GM18502 (cell line): ENCODE measurements around the gene MAPK1IP1L.
"Not testable (repeated sequence)": the region's sequence is repeated elsewhere in the genome, so short reads cannot be mapped to it uniquely, and the experiment has no call there.

Experiments used
- ATAC-seq: cut with Tn5 transposase; IDR thresholded peaks from one replicate; pipeline ENCODE4 v1.9.1; 2021; ENCODE audit warnings: mild to moderate bottlenecking; ENCODE audit not compliant: unreplicated experiment, poor library complexity

Gene MAPK1IP1L

DNA sequence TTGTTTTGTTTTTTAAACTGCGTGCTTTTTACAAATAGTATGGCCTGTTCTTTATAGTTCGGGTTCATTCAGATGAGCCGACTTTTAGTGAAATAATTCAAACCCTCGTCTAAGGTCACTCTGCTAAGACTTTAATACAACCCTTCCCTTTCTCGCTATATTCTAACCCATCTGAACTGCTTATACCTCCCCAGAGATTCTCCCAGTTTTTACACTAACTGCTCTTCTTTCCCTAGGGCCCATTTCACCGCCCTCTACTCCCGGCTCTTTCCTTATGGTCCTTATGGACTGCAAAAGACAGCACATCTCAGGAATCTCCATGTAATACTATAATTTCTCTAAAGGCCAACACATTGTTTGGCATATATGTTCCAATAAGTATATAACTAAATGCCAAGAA is 2.1 kb downstream of the MAPK1IP1L start:
- no peak for ATAC-seq

DNA sequence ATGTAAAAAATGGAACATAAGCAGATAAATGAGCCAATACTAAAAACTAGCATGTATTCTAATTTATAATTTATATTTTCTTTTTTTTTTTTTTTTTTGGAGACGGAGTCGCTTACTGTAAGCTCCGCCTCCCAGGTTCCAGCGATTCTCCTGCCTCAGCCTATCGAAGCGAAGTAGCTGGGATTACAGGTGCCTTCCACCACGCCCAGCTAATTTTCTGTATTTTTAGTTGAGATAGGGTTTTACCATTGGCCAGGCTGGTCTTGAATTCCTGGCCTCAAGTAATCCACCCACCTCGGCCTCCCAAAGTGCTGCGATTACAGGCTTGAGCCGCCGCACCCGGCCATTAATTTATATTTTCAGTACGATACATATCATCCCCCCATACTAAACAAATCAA is 2.7 kb downstream of the MAPK1IP1L start:
- ATAC-seq: no peak

DNA sequence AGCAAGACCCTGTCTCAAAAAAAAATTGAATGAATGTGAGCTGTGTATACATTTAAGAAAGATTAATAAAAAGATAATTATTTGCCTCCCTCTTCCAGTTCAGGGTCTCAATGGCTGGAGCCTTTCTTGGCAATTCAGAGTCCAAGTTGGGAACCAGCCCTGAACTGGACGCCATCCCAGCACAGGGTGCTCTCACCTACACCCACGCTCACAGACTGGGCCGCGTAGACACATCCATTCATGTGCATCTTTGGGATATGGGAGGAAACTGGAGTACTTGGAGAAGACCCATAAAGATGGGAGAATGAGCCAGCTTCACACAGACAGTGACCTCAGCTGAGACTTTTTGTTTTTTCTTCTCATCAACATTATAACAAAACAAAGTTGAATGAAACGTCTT is 6.5 kb downstream of the MAPK1IP1L start:
- no peak for ATAC-seq

DNA sequence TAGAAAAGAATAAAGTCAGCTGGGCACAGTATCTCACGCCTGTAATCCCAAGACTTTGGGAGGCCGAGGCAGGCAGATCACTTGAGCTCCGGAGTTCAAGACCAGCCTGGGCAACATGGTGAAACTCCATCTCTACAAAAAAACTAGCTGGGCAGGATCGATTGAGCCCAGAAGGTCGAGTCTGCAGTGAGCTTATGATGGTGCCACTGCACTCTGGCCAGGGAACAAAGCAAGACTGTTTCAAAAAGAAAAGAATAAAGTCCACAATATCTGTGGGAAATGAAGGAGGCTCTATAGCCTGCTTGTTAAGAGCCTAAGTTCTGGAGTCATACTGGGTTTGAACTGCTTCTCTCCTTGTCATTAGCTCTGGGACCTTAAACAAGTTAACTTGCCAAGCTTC is 7.9 kb downstream of the MAPK1IP1L start:
- no peak for ATAC-seq

DNA sequence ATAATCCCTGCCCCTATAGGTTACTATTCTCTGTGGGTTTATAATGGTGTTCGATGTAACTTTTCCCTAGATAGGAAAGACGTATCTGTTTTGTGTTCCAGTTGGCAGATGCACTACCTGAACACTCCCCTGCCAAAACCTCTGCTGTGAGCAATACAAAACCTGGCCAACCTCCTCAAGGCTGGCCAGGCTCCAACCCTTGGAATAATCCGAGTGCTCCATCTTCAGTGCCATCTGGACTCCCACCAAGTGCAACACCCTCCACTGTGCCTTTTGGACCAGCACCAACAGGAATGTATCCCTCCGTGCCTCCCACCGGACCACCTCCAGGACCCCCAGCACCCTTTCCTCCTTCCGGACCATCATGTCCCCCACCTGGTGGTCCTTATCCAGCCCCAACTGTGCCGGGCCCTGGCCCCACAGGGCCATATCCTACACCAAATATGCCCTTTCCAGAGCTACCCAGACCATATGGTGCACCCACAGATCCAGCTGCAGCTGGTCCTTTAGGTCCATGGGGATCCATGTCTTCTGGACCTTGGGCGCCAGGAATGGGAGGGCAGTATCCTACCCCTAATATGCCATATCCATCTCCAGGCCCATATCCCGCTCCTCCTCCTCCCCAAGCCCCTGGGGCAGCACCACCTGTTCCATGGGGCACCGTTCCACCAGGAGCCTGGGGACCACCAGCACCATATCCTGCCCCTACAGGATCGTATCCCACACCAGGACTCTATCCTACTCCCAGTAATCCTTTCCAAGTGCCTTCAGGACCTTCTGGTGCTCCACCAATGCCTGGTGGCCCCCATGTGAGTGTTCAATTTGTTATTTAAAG is 11.3 kb downstream of the MAPK1IP1L start:
- no peak for ATAC-seq

DNA sequence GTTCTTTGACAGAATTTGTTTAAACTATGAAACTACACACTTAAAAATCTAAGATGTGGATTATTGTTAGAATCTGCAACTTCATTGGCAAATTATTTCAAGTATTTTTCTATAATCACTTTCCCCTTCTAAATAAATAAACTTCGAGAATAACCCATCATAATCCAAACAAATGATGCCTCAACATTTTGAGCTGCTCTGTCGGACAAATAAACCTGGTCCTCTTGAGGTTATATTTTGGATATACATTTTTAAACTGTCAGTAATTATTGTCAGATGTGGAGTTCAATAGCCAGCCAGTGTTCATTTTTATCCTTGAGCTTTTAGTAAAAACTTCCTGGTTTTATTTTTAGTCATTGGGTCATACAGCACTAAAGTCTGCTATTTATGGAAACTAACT is 13.4 kb downstream of the MAPK1IP1L start:
- not testable (repeated sequence) for ATAC-seq

DNA sequence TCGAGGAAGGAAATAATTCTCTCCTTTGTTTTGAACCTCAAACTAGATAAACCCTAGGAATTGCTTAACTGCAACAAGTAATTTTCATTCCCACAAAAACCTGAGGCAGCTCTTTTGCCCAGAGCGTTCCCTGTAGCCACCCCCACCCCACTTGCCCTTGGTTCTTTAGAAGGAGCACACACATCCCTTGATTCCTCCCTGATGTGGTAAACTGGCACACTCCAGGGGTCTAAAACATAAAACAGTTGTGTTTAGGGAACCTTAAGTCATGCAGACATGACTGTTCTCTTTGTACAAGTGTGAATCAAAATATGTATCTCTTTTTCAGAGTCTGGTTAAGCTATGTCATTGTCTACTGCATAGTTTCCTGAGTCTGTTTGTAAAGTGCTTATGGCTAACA is 14.0 kb downstream of the MAPK1IP1L start:
- no peak for ATAC-seq

DNA sequence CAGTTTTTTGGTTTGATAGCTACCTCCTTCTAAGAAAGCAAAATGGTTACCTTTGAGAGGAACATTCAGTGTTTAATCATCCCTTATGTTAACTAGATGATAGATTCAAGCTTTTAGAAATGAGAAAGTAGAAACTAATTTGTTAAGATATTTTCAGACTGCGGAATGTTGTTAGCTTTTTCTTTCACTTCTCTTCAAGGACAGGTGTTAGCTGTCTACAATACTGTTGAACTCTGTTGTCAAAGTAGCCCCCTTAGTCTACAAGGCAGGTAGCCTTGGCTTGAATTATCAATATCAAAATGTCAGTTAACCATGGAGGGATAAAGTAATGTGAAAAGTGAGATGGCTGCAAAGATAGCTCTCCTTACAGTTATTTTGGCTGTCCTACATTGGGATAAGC is 14.8 kb downstream of the MAPK1IP1L start:
- no peak for ATAC-seq

DNA sequence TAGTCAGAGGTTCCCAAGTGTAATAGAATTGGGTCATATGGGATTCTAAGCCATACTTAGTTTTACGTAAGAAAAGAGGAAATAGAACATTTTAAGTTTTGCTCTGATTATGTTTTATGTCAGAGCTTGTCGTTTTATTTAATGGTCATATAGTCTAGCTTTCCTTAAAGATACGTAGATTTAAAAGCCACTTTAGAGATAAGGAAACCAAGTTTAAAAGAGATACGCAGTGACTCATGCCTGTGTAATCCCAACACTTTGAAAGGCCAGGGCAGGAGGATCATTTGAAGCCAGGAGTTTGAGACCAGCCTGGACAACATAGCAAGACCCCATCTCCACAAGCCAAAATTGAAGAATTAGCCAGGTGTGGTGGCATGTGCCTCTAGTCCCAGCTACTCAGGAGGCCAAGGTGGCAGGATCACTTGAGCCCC is 19.5 kb downstream of the MAPK1IP1L start:
- ATAC-seq: no peak

DNA sequence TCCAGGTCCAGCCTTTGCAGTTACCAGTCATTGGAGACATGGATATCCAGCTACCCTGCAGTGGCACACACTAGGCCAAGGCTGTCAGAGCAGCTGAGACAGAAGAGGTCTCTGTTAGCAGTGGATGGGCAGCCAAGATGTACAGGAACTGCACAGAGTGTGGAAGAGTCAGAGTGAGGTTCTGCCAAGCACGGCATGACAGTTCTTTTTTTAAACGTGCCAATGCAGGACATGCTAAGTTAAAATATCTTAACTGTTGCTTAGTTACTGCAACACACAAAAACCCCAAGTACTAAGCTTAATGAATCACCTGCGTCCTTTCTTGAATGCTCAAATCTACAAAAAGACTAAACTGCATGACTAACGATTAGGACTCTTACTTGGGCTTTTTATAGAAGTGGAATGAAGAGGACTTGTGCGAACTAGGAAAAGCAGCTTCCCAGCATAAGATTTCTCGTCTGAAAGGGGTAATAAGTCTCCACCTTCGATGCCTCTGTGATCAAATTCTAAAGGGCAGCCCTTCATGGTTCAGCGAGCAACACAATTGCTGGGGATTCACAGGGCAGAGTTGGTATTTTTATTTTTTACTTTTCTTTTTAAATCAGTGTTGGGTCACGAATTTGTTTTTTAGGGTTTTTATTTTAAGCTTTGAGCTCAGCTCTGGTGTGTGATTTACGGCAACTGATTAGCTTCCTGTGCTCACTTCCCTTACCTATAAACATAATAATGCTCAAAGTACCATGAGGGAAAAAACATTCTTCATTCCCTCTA is 20.6 kb downstream of the MAPK1IP1L start:
- ATAC-seq: peak; percentile 44

DNA sequence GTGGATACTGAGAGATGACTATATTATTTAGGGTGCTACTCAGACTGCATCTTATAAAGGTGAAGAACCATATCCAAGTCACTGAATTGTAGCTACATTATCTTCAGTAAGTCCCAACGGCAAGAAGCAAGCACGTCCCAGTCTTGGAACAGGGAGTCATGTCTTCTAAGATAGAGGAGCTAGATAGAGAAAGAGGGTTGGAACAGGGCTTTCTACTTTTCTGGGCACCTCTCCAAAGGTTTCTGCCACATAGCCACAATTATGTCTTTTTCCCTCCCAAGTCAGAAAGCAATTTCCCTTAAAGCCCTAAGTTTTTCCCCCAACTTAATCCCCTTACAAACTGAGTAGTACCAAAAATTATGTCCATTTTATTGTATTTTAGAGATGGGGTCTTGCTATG is 22.4 kb downstream of the MAPK1IP1L start:
- ATAC-seq: no peak

DNA sequence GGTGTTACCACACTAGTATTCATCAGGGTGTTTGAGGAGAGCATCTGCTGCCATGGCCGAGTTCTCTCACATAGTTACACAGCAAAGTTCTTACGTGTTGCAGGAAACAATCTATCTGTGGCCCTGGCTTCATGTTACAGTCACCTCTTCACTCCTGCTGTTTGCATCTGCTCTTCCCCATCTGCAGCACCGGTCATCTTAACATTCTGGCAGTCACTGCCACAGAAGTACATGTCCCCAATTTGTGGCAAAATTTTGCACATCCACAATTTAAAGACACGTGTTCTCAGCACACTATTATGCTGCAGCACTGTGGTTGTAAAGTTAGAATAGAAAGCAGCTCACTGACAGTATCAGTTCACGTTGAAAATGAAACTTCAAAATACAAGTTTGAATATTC is 23.2 kb downstream of the MAPK1IP1L start:
- ATAC-seq: peak; percentile 55

DNA sequence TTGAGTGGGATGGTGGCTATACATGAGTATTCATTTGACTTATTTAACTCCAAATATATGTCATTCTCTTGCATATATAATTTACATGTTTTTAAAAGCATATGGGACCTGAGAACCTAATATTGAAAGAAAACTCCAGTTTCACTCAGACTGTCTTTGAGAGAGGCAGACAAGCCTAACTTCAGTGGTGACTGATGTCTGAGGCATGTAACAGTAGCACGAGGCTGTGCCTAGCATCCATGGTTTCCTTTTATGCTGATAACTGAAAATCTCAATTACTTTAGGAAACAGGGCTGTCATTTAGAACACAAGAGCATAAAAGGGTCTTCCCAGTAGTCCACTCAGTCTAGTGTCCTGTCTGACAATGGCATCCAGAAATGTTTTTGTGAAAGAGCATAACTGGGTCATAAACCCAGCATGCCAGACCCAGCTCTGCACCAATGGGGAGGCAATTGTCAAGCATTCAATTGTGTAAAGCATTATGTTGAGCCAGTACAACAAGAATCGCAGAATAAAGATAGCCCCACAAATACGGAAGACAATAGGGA is 24.3 kb downstream of the MAPK1IP1L start:
- no peak for ATAC-seq

DNA sequence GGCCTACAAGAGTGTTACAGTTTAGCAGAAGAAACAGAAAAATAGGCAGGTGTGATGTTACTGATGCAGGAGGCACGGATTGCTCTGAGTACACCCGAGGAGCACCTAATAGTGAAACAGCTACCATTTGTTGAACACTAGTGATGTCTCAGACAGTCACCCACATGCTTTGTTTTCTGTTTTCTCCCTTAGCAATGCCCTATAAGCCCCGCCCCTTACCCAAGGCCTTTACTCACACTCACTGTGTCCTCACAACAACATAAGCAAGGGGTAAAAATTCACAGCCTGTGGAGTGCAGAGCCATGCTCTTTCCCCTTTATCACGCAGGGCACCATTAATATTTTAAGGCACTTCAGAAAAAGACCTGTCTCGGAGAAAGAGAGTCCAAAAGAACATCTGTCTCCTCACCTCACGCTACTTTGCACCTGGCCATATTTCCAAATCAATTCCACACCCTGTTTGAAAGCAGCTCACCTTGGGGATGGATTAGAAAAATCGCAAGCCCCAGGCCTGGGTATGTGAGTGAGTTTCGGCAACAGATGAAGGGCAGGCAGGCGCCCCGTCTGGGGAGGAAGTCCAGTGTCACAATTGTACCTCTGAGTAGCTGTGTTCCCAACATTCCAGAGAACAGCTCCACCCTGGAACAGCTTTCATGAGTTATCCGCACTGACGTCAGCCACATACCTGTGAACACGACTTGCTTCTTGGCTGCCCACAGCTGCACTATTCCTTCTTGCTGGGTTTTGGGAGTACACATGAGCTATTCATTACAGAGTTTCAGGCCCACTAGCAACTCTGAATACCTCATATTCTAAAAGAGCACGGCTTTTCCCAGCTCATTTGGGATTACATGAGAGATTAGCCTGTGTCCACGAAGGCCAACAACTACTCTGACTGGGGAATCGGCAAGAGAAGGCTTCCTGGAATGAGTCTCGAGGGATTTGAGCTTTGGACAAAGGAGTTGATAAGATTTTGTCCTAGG is 26.0 kb downstream of the MAPK1IP1L start:
- no peak for ATAC-seq

DNA sequence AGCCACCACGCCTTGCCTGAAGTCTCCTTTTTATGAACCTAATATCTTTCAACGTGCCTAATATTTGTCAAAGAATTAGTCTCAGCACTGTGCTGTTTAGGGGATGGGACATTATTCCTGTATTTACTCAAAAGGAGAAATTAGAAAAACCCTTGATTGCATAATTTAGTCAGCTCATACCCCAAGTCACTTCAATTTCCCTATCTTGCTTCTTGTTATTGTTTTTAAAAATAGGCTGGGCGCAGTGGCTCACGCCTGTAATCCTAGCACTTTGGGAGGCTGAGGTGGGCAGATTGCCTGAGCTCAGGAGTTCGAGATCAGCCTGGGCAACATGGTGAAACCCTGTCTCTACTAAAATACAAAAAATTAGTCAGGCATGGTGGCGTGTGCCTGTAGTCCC is 28.5 kb downstream of the MAPK1IP1L start:
- not testable (repeated sequence) for ATAC-seq

DNA sequence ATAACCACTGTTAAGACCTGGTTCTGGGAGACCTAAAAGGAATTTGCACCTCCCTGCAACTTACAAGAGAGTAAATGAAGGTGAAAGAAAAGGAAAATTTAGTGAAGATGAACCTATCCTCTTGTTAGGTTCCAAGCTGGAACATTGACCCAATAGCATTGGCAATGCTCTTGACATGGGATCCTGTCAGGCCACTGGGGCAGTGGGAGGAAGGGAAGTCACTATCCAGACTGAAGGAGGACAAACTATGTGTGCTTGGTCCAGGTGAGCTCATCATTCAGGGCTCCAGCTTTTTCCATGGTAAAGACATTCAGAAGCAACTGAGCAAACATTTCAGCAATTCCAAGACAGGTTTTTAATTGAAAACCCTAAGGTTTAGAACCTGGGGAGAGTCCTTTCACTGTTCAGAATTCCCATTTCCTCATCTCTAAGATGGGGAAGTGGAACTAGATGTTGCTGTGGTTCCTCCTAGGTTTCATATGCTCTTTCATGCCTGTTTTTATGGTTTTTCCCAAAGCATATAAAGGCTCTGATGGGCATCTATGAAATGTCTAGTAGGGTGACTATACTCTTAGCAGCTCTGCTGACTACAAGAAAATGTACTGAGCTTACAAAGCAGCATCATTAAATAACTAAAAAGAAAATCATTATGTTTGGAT is 33.1 kb downstream of the MAPK1IP1L start:
- ATAC-seq: no peak

DNA sequence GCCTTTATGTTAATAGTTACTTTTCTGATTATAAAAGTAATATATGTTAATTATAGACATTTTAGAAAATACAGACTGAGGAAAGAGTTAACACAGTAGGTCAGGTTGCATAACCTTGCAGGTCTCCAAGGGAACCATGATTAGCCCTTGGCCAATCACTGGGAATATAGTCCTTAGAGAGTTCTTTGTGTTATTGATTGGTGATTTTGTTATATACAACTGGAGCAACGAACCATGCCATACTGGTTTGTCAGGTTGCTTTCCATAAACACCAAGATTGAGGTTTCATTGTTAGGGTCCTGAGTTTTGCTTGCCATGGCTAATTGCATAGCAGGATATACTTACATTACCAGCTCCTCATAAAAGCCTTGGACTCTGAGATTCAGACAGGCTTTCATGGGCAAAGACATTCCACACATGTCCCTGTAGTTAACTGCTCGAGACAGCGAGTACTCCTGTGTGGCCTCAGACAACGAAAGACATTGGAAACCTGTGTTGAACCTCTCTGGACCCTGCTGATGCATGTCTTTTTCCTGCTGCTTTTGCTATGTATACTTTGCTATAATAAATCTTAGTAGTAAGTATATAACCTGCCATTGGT is 33.7 kb downstream of the MAPK1IP1L start:
- ATAC-seq: no peak

DNA sequence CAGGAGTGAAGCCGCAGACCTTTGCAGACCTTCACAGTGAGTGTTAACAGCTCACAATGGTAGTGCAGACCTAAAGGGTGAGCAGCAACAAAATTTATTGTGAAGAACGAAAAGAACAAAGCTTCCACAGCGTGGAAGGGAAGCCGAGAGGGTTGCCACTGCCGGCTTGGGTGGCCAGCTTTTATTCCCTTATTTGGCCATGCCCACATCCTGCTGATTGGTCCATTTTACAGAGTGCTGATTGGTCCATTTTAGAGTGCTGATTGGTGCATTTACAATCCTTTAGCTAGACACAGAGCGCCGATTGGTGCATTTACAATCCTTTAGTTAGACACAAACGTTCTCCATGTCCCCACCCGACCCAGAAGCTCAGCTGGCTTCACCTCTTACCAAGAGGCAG is 35.5 kb downstream of the MAPK1IP1L start:
- ATAC-seq: no peak

DNA sequence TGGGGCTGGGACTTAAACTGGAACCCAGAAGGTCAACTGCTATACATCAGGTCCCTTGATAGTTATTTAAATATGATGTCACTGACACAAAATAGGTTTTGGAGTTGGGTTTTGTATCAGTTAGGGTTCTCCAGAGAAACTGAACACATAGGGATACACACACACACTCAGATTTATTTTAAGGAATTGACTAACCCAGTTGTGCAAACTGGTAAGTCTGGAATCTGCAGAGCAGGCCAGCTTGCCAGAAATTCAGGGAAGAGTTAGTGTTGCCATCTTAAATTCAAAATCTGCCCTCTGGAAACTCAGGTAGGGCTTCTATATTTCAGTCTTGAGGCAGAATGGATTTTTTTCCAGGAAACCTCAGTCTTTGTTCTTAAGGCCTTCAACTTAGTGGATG is 36.9 kb downstream of the MAPK1IP1L start:
- no peak for ATAC-seq
